HS-5 (cell line): ENCODE measurements around the gene PAWR.
A peak's percentile ranks its signal among the peaks of the same experiment; 100 is the strongest.
"Not testable (repeated sequence)": the region's sequence is repeated elsewhere in the genome, so short reads cannot be mapped to it uniquely, and the experiment has no call there.

Experiments
- DNase-seq: peaks from one replicate; pipeline ENCODE4 v3.0.0-alpha.2; 2012; ENCODE audit warnings: low read depth

PAWR gene

GRCh38 chr12:79548610-79548924 lies 142.2 kb downstream of the PAWR start:
- no peak for DNase-seq

GRCh38 chr12:79547735-79548609 lies 142.8 kb downstream of the PAWR start:
- DNase-seq = peak; percentile 62

GRCh38 chr12:79547044-79547734 lies 143.6 kb downstream of the PAWR start:
- peak; percentile 90 for DNase-seq

GRCh38 chr12:79546466-79547043 lies 144.2 kb downstream of the PAWR start:
- DNase-seq = no peak

- DNase-seq = not testable (repeated sequence)
These were observed 146.3 kb downstream of the PAWR start for GRCh38 chr12:79544439-79544838.

GRCh38 chr12:79537675-79538074 lies 153.1 kb downstream of the PAWR start:
- DNase-seq = no peak

- DNase-seq = no peak
These were observed 155.0 kb downstream of the PAWR start for GRCh38 chr12:79535751-79536150.
